Brain pericyte (primary cell): ENCODE measurements around the gene OR2Z1.

Experiments used
- DNase-seq: peaks from one replicate; pipeline ENCODE4 v3.0.0-alpha.2; 2012; ENCODE audit warnings: low read depth, low spot score

Gene OR2Z1, protein sequence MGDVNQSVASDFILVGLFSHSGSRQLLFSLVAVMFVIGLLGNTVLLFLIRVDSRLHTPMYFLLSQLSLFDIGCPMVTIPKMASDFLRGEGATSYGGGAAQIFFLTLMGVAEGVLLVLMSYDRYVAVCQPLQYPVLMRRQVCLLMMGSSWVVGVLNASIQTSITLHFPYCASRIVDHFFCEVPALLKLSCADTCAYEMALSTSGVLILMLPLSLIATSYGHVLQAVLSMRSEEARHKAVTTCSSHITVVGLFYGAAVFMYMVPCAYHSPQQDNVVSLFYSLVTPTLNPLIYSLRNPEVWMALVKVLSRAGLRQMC

DNA sequence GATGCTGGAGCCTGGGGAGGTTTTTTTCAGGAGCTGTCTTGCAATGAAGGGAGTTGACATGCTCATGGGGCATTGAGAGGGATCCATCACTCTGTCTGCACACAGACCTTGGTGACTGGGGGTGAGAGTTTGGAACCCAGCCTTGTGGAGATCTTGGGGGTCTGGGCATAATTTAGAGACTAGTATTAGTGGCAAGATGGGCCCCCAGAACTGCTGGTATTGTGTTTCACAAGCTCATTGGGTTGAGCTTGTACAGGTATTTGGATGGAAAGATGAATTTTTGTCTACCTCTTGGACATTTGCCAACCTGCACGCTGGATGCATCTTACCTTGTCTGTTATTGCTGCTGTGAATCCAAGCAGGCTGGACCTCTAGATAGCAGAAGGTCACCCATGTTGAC lies at the start of gene OR2Z1:
Gene OR2Z1 (plus strand): TSS at position 301 of the 400 bp plus-strand sequence. CDS start 9,395 bp downstream, outside the sequence.
- DNase-seq: no peak

DNA sequence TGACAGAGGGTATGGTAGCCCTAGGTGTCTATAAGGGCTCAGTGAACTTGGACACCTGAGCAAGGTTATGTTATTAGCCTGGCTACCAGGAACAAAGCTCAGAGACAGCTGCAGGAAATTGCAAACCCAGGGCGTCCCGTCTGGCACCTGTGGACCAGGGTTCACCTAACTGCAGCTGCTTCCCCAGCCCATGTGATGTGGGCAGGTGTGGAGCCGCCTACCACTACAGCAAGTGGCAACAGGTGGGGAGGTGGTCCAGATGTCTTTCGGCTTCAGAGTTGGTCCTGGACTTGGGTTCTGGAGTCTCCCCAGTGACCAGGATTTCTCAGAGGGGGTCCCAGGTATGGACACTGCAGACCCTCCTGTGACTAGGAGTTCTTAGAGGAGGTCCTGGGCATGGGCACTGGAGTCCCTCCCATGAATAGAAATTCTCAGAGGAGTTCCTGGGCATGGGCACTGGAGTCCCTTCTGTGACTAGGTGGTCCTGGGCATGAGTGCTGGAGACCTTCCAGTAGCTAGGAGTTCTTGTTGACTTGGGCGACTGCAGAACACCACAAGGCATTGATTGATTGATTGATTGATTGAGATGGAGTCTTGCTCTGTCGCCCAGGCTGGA lies 48.0 kb upstream of the OR2Z1 start:
- DNase-seq: no peak

DNA sequence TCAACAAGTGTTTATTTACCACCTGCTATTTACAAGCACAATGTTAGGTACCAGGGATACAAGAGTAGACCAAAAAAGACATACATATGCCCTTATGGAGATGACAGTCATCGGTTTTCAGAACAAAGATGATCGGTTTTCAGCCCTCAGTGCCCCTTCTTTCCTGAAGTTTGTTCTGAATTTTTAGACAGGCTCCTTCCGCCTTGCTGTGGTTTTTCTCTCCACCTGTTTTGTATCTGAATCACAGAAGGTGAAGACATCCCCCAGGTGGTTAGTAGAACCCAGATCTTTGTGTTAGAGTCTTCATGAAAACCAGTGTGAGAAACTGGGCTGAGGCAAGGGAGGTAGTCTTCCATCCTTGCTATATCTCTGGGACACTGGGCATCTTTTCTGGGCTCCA lies 46.4 kb upstream of the OR2Z1 start:
- DNase-seq: no peak

DNA sequence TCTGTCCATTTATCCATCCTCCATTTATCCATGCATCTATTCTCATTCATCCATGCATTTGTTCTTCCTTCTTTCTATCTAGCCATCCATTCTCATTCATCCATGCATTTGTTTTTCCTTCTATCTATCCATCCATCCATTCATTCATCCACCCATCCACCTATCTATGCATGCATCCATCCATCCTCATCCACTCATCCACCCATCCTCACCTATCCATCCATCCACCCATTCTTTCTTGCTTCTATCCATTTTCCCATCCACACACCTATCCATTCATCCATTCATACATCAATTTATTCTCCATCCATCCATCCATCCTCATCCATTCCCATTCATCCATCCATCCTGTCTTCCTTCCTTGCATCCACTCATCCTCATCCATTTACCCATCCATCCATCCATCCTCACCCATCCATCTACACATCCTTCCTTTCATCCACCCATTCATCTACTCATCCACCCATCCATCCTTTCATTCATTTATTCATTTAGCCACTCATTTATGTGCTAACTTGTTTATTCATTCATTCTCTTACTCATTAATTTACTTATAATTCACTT lies 43.1 kb upstream of the OR2Z1 start:
- DNase-seq: no peak

DNA sequence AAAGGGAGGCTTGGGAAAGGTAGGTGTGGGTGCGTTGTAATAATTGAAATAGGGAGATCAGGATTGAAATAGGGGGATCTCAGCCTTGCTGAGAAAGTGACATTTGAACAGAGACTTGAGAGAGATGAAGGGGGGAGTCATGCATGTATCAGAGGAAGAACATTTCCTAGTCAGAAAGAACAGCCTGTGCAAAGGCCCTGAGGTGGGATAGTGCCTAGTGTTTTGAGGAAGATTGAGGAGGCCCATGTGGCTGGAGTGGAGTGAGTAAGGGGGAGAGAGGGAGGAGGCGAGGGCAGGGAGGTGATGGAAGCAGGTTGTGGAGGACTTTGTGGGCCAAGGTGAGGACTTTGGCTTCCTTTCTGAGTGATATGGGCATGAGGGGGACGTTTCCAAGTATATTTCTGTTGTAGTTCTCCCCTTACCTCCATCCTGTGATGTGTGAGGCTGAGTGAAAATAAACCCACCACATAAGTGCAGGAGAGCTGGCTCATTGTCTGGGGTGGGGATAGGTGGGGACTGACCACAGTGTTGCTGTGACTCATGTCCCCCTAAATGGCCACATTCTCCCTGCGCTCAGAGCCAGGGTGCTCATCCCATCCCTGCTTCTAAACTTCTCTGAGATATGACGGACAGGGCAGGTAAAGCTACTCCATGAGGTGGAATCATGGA lies 40.6 kb upstream of the OR2Z1 start:
- no peak for DNase-seq

DNA sequence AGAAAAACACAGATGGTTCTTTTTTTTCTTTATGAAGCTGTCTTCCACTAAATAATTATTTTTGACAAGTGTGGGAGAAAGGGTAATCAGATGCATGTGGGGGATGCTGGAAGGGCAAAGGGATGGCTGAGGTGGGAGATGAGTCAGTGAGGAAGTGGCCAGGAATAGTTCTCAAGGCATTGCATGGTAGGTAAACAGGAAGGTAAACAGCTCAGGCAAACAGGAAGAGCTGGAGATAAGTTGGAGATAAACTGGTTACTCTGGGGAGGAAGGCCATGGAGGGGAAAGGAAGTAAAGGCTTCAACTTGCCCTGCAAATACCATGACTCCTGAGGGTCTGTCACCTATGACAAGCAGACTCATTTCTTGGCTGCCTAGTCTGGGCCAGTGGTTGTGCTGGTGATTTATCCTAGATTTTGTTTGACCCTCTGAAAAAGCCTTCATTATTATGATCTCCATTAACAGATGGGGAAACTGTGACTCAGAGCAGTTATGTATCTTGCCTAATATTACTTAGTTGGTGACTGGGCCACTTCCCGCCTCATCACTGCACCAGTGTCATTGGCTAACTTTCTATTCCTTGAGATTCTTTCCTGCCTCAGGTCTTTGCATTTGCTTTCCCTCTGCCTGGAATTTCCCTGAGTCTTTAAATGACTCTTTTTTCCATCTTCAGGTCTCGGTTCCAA lies 39.9 kb upstream of the OR2Z1 start:
- DNase-seq: no peak

DNA sequence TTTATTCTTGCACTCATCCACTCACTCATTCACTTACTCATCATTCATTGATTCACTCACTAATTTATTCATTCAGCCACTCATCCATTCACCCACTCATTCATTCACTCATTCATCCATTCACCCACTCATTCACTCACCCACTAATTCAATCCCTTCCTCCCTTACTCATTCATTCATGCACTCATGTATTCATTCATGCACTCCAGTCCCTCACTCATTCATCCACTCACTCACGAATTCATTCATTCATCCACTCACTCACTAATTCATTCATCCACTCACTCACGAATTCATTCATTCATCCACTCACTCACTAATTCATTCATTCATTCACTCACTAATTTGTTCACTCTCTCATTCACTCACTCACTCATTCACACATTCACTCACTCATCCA lies 39.0 kb upstream of the OR2Z1 start:
- no peak for DNase-seq

DNA sequence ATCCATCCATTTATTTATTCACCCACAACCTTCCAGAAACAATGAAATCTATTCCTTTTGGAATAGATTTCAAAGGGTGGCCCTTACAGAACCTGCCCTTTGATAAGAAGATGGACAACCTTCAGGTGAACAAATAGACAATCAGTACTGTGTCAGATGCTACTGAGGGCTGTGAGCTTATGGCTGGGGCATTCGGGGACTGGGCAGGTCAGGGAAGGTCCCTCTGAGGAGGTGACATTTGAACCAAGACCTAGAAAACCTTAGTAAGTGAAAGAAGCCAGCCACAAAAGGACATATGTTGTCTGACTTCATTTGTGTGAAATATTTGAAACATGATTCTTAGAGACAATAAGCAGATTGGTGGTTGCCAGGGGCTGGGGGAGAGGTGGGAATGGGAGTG lies 38.5 kb upstream of the OR2Z1 start:
- no peak for DNase-seq

DNA sequence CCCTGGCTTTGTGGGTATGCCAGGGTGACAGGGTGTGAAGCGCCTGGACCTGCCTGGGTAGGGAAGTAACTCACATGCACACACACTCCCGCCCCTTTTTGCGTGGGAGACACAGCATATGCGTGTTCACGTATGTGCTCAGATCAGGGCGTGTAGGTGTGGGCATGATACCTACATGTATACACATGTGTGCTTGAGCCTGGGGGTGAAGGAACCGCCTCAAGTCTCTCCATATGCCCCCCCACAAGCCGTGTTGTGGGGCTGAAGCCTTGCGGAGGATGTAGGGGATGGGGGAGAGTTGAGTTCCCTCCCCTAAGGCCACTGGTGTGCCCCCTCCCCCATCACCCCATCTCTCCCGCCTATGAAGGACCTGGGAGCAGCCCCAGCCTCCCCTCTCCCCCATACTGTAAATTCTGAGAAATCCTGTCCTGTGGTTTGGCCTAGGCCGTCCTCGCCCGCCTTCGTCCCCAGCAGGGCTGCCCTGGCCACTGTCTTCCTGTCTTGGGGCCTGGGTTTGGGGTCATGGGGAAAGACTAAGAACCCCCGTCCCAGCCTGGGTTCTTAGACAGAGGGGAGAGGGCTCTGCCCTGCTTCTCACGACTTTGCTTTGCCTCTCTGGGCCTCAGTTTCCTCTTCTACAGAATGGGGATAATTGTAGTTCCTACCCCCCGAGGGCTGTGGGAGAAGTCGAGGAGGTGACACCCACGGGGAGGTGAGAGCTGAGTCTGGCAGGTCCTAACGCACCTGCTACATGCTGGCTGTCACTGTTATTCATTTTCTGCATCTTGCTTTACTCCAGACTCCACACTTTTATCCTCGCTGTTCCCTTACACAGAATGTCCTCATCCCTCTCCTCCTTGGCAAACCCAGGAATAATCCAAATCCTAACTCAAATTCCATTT lies 37.2 kb upstream of the OR2Z1 start:
- no peak for DNase-seq

DNA sequence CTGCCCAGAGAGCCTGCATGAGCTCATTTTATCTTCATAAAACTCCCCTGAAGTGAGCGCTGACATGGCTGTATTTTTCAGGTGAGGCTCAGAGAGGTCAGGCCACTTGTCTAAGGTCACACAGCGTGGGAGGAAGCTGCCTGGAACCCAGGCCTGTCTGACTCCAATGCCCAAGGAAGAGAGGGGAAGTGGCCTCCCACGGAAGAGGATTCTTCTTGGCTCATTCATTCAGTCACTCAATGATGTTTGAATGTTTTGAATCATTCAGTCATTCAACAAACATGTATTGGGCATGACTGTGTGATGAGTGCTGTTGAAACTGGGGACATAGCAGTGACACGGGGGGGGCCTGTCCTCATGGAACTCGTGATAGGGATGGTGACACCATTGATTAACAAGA lies 34.9 kb upstream of the OR2Z1 start:
- DNase-seq: no peak

DNA sequence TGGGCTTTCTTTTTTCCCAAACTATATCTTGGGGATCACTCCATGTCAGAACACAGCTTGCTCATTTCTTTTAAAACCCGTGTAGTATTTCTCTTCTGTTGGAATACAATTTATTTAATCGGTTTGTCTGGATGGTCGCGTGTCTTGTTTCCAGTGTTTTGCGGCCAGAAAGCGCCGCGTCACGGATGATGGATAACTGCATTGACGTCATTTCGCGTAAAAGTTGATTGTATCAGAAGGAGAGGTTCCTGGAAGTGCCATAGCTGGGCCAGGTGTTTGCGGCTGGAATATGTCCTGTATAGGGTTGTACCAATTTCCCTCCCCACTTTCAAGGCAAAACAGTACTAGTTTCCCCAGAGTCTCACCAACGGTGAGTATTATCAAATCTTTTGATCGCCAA lies 32.5 kb upstream of the OR2Z1 start:
- no peak for DNase-seq

DNA sequence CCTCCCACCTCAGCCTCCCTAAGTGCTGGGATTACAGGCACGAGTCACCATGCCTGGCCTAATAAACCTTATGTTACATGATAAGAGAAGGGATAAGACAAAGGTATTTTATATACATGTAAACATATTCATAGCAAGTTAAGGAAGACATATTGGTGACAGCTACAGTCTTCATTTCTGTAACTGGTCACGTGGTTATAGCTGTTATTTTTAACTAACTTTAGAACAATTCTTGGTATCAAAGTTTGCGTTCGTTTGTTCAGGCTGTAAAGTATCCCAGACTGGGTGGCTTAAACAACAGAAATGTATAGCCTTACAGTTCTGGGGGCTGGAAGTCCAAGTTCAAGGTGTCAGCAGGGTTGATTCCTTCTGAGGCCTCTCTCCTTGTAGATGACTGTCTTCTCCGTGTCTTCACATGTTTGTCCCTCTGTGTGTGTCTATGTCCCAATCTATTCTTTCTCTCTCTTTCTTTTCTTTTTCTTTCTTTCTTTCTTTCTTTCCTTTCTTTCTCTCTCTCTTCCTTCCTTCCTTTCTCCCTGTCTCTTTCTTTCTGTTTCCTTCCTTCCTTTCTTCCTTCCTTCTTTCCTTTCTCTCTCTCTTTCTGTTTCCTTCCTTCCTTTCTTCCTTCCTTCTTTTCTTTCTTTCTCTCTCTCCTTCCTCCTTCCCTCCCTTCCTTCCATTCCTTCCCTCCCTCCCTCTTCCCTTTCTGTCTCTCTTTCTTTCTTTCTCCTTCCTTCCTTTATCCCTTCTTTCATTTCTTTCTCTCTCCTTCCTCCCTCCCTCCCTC lies 30.5 kb upstream of the OR2Z1 start:
- no peak for DNase-seq

DNA sequence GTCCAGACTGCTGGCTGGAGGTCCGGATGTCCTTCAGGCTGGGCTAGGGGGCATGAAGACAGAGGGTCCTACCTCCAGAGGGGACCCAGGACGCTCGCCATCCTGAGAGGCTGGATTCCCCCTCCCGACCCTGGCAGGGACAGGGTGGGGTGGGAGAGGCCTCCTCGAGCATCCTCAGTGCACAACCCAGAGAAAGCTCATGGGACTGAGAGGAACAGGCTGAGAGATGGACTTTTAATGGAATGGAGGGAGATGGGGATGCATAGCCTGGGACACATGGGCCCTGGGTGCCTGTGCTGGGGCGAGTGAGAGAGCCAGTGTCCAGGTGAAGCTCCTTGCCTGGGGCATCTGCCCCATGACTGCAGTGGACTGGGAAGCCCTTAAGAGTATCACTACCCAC lies 25.9 kb upstream of the OR2Z1 start:
- DNase-seq: no peak

DNA sequence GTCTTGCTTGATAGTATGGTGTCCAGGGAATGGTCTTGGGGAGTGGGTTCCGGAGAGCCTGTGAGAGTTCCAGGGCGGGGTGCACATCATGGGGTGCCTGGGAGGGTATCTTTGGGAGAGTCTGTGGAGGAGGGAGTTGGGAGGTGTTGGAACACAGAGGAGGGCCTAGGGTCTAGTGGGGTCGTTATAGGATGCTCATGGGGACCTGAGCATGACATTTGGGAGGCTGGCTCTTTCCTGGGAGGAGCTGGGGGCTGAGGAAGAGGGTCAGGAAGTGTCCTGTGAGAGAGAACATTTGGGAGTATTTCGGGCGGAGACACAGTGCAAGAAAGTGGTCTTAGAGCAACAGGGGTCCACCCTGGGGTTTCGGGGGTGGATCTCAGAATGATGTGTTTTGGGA lies 25.5 kb upstream of the OR2Z1 start:
- DNase-seq: no peak

DNA sequence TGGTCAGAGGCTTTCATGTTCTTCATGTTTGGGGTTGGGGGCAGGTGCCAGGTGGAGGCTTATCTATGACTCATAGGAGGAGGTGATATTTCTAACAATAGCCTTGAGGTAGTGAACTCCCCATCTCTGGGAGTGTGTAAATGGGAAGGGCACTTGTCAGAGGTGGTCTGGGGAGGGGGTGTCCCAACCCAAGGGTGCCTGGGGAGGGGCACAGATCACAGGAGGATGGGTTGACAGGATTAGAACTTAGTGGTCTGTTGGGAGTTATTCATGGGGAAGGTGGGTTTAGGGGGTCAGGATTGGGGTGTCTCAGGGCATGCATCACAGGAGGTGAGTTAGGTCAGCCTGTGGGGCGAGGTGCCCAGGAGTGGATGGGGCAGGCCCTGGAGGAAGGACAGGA lies 24.4 kb upstream of the OR2Z1 start:
- DNase-seq: no peak

DNA sequence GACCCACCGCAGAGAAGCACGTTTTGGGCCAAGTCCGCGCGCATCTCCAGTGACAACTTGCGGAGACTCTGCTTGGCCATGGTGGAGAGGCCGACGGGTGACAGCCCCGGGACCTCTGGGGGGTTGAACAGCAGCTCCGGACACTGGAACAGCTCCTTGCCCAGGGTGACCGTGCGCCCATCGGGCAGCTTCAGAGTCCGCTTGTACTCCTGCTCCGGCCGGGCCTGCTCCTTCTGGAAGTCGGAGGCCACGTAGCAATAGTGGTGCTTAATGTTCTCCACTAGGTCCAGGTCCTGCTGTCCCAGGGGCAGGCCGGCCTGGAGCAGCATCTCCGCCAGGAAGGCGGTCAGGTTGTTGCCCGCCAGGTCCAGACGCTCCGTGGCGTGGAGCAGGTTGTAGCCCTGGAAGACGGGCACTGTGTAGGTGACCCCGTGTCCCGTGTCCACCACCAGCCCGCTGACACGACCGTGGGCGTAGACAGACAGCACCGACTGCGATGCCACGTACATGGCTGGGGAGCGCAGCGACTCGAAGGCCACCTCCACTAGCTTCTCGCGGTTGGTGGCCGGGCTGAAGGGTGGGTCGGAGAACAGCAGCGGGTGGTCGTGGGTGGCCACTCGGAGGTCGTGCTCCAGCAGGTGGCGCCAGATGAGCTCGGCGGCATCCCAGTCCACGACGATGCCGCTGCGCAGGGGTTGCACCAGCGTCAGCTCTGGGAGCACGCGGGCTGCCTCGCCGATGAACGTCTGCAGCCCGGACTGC lies 23.6 kb upstream of the OR2Z1 start:
- DNase-seq: no peak

DNA sequence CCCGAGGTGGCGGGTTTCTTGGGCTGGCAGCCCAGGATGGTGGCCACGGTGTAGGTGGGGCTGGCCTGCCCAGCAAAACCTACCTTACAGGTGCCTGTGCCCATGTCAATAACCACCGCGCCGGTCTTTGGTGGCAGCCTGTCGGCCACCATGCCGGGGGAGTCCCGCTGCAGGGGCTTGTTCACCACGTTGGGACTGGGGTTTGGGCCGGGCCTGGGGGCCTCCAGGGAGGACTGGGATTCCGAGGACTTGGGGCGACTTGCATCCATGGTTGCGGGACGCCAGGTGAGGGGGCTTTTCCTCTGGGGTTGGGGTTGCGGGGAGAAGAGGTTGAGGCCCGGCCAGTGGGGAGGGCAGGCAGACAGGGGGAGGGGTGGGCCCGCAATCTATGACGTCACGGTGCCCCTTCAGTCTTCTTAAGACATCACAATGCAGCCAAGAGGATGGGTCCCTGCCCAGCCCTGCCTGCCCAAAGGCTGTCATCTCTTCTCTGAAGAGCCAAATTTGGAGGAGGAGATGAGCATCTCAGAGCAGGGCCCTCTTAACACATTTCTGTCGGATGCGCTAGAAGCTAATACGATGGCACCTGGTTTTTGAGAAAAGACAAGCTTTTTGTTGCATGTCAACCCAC lies 22.9 kb upstream of the OR2Z1 start, which contains the start of gene ACTL9:
Gene ACTL9 (minus strand): TSS at position 363 of the 631 bp plus-strand sequence. CDS start 94 bp downstream, at position 269.
- no peak for DNase-seq

DNA sequence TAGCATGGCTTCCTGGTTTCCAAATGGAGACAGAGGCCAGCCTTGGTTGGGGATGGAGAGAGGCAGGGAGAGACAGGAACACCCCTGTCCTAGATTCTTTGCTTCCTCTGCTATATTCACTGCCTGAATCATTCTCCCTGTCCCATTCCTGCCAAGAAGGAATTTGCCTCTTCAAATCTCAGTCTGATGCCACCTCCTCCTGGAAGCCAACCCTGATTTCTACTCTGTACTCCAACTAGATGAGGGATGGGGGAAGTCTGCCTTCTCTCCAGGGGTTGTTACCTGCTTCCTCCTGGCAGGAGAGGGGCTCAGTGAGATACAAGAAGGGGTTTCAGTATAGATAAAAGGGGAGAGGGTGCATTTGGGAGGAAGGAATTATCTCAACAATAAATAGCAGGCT lies 21.5 kb upstream of the OR2Z1 start:
- DNase-seq: no peak

DNA sequence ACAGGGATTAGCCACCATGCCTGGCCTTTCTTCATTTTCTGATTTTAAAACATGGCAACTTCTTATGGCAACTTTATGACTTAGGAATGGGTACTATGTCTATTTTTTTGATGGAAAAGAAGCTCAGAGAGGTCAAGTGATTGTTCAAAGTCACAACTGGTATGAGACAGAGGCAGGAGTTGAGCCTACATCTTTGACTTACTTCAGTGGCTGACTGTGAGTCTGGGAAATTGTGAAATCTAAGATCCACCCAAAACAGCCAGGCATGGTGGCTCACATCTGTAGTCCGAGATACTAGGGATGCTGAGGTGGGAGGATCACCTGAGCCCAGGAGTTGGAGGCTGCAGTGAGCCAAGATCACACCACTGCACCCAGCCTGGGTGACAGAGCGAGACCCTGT lies 20.5 kb upstream of the OR2Z1 start:
- DNase-seq: no peak
